Gastroesophageal sphincter (tissue), 3 donors: ENCODE results near the gene MINDY1.
A peak's percentile ranks its signal among the peaks of the same experiment; 100 is the strongest.

ENCODE experiments used
- CTCF ChIP-seq, 4 experiments: fragments of 200-600 bp in 2 of 4; fragments of 450-650 bp in 2 of 4; sonication (generic) in 1 of 4; IDR thresholded peaks; one replicate each; pipeline ENCODE4 v1.5.1; 2017 to 2019; ENCODE audit warnings: antibody characterized with exemption in 4 of 4, mild to moderate bottlenecking in 2 of 4, moderate library complexity in 2 of 4
- POLR2A ChIP-seq, 2 donors: fragments of 450-650 bp; IDR thresholded peaks; one replicate each; pipeline ENCODE4 v1.6.1; 2017; ENCODE audit warnings: antibody characterized with exemption in 2 of 2, mild to moderate bottlenecking in 2 of 2, moderate library complexity in 1 of 2

GRCh38 chr1:151047591-151047924, 40.9 kb upstream of the MINDY1 start, which contains the start of gene C1orf56:
- TF ChIP-seq CTCF (IDR thresholded peaks at IDR 0.05) (peak in 1 of 4 experiments; percentile 17), POLR2A (IDR thresholded peaks at IDR 0.05) (peak; percentile 40 to 44)
